Activated gamma-delta T cell treated with anti-CD3 and anti-CD28 coated beads, Interleukin-2, amount 50 U/mL, for 16 hours (primary cell): ENCODE measurements around the gene DNAJC12.
"Not testable (repeated sequence)": the region's sequence is repeated elsewhere in the genome, so short reads cannot be mapped to it uniquely, and the experiment has no call there.

Experiments used
- DNase-seq: peaks from one replicate; pipeline ENCODE4 v3.0.0-alpha.2; 2020; ENCODE audit warnings: low read depth

DNAJC12 gene

GRCh38 chr10:67792653-67793052 lies 45.3 kb downstream of the DNAJC12 start:
- DNase-seq, result no peak

- DNase-seq, result no peak
Observed at GRCh38 chr10:67790534-67791408, 47.2 kb downstream of the DNAJC12 start.

GRCh38 chr10:67789769-67790168 lies 48.2 kb downstream of the DNAJC12 start:
- DNase-seq, result no peak

DNA sequence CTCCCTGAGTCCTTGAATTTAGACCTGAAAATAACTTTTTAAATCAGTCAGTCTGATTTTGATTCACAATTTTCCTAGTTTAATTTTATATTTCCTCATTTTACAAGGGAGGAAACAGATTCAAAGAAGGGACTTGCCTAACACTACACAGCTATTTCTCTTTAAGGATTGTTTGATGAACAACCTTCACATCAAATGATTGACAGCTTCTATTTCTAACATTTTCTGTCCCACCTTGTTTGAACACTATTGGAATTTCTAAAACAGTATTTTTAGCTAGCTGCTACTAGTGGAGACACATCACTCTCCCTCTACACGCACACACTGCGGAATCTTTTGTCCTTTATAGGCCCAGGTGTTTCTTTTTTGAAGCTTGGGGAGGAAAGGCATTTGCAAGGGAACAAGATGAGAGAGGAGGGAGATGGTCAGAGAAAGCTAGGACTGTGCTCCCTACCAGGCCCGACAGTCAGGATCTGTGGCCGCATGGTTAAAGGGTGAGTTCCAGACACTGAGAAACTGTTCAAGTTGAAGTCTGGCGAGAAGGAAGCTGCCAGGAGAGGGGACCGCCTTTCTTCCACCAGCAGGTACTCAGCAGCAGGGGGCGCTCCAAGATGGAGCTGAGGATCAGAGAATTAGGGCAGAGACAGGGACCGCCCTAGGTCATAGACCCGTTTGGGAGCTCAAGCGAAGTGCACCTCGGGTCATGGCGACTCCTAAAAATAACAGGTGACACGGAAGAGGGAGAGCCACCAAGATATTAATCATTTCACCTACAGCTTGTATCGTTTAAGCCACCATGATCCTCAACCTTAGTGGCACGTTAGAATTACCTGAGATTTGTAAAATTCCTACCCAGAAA lies 49.7 kb downstream of the DNAJC12 start:
- peak; percentile 38 for DNase-seq

GRCh38 chr10:67785098-67785497 lies 52.9 kb downstream of the DNAJC12 start:
- DNase-seq, result no peak

DNA sequence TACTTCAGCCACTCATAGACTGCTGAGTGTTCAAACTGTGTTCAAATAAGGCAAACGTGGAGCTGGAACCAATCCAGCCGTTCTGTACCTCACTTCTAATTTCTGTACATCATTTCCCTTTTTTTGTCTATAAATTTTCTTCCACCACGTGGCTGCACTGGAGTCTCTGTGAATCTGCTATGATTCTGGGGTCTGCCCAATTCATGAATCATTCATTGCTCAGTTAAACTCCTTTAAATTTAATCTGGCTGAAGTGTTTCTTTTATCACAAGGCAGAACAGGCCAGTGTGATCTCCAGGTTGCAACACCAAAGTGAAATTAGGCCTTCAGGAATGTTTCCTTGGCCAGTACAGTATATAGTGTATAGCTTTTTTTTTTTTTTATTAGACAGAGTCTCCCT lies 53.5 kb downstream of the DNAJC12 start:
- DNase-seq, result no peak

GRCh38 chr10:67783606-67784294 lies 54.2 kb downstream of the DNAJC12 start:
- DNase-seq, result no peak

- DNase-seq, result no peak
Observed at GRCh38 chr10:67782530-67782929, 55.5 kb downstream of the DNAJC12 start.

DNA sequence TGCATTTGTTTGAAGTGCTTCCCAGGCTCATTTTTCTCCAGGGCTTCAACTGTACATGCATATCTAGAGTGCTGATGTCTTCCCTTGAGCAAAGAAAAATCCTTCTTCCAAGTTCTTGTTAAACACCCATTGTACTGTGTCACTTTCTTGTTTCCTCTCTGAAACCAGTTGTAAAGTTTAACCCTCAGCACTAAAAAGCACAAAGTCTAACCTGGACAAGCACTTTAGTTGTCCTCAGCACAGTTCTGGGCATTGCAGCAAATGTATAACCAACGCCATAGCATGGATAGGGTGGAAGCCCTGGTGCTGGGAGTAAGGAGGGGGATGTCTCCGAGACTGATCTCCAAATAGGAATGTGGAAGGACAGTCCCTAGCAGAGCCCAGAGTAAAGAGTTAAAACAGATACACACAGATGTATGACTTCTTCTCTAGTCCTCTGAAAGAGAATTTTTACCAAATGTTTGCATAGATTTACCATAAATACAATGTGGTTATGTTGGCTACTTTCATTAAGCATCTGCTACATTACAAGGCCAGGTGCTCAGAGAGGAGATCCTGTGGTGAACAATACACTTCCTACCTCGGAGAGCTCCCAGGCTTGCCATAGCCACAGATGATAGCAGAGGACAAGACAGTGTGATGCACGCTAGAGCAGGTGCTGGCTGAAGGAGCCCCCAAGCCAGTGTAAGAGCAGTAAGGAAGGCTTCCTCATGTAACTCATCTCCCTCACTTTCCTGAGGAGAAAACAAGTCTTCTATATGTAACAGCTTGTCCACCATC lies 57.0 kb downstream of the DNAJC12 start:
- no peak for DNase-seq

GRCh38 chr10:67780204-67780621 lies 57.8 kb downstream of the DNAJC12 start:
- not testable (repeated sequence) for DNase-seq

DNA sequence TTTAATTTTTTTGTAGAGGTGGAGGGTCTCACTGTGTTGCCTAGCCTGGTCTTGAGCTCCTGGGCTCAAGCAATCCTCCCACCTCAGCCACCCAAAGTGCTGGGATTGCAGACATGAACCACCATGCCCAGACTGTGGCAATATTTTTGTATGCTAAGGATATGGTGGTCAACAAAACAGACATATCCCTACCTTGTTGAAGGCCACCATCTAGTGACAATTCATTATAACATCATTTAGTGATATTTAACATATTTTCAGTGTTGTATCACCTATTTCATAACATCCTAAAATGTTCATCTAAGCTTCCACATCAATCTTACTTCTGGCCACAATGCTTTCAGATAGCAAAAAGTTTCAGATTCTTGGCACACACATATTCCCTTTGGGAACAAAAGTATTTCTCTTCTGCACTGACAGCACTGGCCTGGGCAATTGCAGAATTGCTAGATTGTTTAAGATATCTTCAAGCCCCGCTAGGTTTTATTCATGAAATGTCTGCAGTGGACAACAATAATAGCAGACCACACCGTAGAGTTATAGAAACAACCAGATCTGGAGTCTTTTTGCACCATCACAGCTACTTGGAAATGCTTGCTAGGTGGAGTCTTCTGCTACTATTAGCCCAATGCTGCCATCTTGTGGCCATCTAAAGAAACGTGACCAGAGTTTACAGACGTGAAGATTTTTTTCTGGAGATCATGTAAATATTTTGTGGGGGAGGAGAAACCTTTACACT lies 58.4 kb downstream of the DNAJC12 start:
- DNase-seq, result peak; percentile 52

DNA sequence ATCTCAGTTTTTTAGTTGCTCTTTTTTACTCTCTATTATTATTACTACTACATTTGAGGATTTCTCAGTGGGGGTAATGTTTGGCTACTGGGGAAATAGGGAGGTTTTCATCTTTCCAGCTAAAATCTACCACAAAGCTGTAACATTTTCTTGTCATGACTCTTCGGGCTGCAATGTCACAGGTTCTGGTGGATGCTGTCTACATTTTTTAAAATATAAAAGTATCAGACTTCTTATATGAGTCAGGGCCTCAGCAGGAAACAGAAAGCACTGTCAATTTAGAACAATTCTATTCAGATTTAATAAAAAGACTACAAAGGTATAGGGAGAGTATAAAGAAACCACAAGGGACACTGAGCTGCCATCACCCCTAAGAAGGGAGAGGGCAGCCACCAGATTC lies 61.6 kb downstream of the DNAJC12 start:
- no peak for DNase-seq

- no peak for DNase-seq
Observed at GRCh38 chr10:67775279-67775678, 62.7 kb downstream of the DNAJC12 start.

- DNase-seq, result no peak
Observed at GRCh38 chr10:67772894-67773511, 65.0 kb downstream of the DNAJC12 start.

GRCh38 chr10:67772151-67772550 lies 65.8 kb downstream of the DNAJC12 start:
- DNase-seq, result no peak

DNA sequence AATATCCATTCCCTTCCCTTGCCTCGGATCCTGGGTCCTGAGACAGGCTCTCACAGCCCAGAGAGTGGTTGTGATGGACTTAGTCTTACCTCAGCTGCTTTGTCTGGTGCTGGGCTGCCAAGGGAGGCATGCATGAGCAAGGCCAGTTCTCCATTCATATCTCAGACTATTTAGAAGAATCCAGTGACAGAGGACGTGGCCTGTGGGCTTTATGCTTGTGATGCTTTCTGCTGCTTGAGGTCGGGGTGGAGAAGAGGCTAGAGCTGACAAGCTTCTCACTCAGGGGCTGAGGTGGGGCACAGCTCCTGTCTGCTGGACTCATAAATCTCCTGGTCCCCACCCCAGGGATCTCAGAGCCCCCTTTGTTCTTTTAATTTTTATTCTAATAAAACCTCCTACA lies 66.8 kb downstream of the DNAJC12 start:
- DNase-seq, result no peak

GRCh38 chr10:67770537-67770936 lies 67.5 kb downstream of the DNAJC12 start:
- DNase-seq, result no peak

DNA sequence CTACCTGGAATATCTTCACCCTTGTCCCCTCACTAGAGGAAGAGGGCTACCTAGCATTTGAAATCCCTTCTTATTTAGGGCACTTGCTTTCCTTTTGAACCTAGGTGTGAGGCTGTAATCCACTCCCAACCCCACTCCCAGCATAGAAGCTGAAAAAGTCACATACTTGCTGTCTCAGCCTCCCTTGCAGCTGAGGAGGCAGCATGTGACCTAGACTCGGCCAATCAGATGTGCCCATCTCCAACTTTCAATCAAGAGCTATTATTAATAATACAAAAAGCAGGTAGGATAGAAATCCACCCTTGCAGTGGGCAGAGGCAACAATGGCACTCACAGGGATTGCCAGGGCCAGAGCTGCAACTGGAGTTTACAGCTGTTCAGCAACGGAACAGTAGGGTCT lies 70.7 kb downstream of the DNAJC12 start:
- no peak for DNase-seq

GRCh38 chr10:67764012-67764822 lies 73.8 kb downstream of the DNAJC12 start:
- DNase-seq, result peak; percentile 95
